ENCODE measurements around the gene ALDH8A1. TPM values are rescaled to one million over a fixed set of nuclear protein-coding genes. Genes with fewer than 3 reads are reported as not detected.

ALDH8A1 gene
- total RNA-seq, 6 experiments from 2014 or later, result not detected

DNA sequence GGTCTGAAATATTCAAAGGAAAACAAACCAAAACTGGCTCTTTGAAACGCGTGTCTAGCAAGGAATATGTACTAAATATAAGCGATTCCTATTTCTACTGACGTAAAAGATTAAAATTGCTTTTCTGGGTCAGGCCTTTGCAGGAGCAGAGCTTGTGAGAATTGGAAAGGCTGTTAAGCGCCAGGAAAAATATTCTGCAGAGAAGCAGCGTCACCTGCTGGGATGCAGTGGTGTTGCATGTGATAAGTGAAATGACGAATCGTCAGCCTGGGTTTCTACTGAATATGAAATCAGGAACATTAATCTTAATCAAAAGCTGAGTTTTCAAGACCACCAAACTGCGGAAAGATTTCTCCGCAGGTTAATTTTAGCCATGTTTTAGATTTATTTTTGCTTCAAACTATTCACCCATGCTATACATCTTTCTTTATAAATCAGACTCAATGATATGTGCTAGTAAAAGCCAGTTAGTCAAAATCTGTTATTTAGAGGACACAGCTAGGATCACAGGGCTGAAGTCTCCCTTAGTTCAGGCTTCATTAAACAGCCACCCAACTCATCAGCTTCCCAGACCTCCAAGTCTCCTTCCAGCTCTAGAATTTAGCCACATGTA is 67.4 kb downstream of the ALDH8A1 start:
- Mint-ChIP-seq H3K36me3 (ENCODE audit: low read depth) (no peaks in the 10 kb centered on the region), H3K4me1 (ENCODE audit: low read depth) (peaks cover 52% of the 10 kb centered on the region), H3K27me3 (ENCODE audit: insufficient read depth) (no peaks in the 10 kb centered on the region), H3K4me3 (no peak overlapping the region), H3K27ac (no peak overlapping the region; the same call in 1 of the 2 replicates), H3K9me3 (no peaks in the 10 kb centered on the region)
- TF ChIP-seq, protein P1, sequence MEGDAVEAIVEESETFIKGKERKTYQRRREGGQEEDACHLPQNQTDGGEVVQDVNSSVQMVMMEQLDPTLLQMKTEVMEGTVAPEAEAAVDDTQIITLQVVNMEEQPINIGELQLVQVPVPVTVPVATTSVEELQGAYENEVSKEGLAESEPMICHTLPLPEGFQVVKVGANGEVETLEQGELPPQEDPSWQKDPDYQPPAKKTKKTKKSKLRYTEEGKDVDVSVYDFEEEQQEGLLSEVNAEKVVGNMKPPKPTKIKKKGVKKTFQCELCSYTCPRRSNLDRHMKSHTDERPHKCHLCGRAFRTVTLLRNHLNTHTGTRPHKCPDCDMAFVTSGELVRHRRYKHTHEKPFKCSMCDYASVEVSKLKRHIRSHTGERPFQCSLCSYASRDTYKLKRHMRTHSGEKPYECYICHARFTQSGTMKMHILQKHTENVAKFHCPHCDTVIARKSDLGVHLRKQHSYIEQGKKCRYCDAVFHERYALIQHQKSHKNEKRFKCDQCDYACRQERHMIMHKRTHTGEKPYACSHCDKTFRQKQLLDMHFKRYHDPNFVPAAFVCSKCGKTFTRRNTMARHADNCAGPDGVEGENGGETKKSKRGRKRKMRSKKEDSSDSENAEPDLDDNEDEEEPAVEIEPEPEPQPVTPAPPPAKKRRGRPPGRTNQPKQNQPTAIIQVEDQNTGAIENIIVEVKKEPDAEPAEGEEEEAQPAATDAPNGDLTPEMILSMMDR (IDR thresholded peaks at IDR 0.05), result peak; percentile 99
- peak; percentile 70 for DNase-seq

DNA sequence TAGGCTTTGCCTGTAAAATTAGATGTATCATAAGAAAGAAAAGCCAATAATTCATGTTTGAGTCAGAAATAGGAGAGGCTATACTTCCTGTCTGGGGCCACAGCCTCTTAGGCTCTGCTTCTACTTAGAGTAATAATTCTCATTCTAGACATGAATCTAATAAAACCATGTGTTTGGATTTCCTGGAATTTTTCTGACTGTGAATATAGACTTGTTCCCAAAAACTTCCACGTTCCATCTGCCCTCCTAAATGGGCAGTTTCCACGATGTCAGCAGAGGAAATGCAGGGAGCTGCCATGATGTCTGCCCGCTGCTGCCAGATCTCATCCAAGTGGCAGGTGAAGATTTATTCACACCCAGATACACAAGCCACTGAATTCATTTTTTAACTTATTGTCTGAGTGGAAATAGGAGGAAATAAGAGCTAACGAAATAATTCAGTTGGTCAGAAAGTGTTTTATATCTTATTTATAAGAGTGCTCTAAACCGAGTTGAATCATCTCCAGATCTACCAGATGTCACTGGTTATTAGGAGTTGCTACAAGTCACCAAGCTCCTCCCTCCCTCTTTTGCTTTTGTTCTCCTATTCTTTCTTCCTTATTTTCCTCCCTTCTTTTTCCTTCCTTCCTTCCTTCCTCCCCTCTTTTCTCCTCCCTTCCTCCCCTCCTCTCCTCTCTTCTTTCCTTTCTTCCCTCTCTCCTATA is 69.3 kb downstream of the ALDH8A1 start:
- TF ChIP-seq, protein P1 (IDR thresholded peaks at IDR 0.05), result peak; percentile 18; the same call in 1 of the 2 replicates
- H3K27me3 Mint-ChIP-seq (ENCODE audit: insufficient read depth), result no peaks in the 10 kb centered on the region
- peak overlapping the region; percentile 78 for H3K27ac Mint-ChIP-seq
- H3K4me1 Mint-ChIP-seq (ENCODE audit: low read depth), result peaks cover 52% of the 10 kb centered on the region
- no peaks in the 10 kb centered on the region for H3K36me3 Mint-ChIP-seq (ENCODE audit: low read depth)
- H3K4me3 Mint-ChIP-seq, result peak overlapping the region; percentile 49
- peak; percentile 16 for DNase-seq
- H3K9me3 Mint-ChIP-seq, result no peaks in the 10 kb centered on the region

DNA sequence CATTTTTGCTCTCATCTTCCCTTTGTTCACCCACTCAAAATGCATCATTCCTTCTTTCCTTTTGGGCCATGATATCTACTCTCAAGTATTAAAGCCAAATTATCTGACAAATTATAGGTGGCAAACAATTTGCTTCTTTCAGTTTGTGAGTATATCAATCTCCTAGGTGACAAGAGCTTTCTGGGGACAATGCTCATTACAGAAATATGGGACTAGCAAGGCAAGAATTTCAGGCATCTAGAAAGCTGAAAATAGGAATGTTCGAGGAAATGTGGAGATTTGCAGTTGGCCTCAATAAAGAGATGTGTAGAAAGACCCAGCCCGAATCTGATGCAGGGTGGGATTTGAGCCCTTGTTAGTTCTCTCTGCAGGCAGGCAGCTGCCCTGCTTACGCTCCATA is 71.8 kb downstream of the ALDH8A1 start:
- peaks cover 51% of the 10 kb centered on the region for H3K4me1 Mint-ChIP-seq (ENCODE audit: low read depth)

DNA sequence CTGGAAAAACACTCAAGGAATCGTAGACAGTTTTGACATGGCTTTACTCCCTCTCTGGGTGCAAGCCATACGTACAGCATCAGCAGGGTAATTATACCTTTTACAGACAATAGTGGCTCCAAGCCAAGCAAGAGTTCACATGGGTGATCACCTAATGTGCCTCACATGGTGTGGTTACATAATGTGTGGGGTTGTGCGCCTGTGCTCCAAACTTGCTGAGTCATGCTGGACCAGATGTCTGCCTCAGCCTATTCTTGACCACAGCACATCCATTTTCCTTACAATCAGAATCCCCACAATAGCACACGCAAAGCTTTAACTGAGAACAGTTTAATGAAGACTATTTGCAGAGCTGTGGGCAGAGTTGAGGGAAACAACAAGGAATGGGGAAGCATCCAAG is 74.5 kb downstream of the ALDH8A1 start:
- H3K9me3 Mint-ChIP-seq, result no peaks in the 10 kb centered on the region
- no peak for DNase-seq
- no peaks in the 10 kb centered on the region for H3K36me3 Mint-ChIP-seq (ENCODE audit: low read depth)
- no peak overlapping the region for H3K4me3 Mint-ChIP-seq
- H3K27me3 Mint-ChIP-seq (ENCODE audit: insufficient read depth), result no peaks in the 10 kb centered on the region
- TF ChIP-seq, protein P1 (IDR thresholded peaks at IDR 0.05), result no peak
- no peak overlapping the region for H3K27ac Mint-ChIP-seq
- peaks cover 31% of the 10 kb centered on the region for H3K4me1 Mint-ChIP-seq (ENCODE audit: low read depth)

More for the DNA sequence above, 71.8 kb downstream of the ALDH8A1 start:
- Mint-ChIP-seq H3K4me3 (no peak overlapping the region), H3K27ac (no peak overlapping the region), H3K36me3 (ENCODE audit: low read depth) (no peaks in the 10 kb centered on the region), H3K9me3 (no peaks in the 10 kb centered on the region), H3K27me3 (ENCODE audit: insufficient read depth) (no peaks in the 10 kb centered on the region)
- TF ChIP-seq, protein P1 (IDR thresholded peaks at IDR 0.05), result no peak
- peak; percentile 17 for DNase-seq

DNA sequence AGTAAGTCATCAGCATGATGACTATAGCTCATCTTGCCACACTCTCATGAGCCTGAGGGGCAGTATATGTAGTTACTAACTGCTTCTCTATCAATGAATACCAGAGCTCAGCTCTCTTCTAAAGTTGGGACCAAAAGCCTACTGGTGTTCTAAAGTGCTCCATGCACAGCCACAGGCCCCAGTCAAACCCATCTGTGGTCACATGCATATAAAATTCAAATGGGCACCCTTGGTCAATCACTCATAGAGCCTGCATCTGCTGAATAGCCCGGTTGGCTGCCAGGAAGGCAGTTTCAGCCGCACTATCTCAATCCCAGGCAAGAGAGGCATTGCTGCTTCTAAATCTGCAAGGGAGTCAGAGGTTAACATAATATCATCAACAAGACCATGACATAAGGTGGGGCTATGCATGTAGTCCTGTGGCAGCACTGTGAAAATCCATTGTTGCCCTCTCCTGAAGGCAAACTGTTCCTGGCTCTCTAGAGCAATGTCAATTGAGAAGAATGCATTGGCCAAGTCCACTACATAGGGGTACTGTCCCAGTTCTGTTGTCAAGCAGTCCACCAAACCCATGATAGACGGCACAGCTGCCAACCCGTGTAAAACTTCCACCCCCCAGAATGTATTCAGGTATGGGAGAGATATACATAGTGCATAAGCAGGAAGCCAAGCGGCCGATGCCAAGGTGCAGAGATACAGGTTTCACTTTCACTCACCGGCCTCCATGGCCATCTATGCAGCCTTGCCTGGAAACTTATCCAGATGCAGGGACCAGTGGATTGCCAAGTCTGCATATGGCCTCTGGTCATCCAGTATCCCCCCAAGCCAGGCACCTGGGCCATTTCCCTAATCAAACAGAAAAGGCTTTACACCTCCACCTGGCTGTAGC is 76.2 kb downstream of the ALDH8A1 start:
- peaks cover 2% of the 10 kb centered on the region; the same call in 1 of the 2 replicates for H3K27me3 Mint-ChIP-seq (ENCODE audit: insufficient read depth)
- no peaks in the 10 kb centered on the region for H3K9me3 Mint-ChIP-seq
- TF ChIP-seq, protein P1 (IDR thresholded peaks at IDR 0.05), result no peak
- no peak overlapping the region for H3K4me3 Mint-ChIP-seq
- DNase-seq, result no peak
- no peaks in the 10 kb centered on the region for H3K36me3 Mint-ChIP-seq (ENCODE audit: low read depth)
- peaks cover 18% of the 10 kb centered on the region for H3K4me1 Mint-ChIP-seq (ENCODE audit: low read depth)
- H3K27ac Mint-ChIP-seq, result no peak overlapping the region

Measured in HFFc6 (cell line).